H1 (cell line): ENCODE data around the gene KCND3. TPM values are rescaled to one million over a fixed set of nuclear protein-coding genes. Genes with fewer than 3 reads are reported as not detected.

ENCODE experiments used
- CTCF ChIA-PET: fragments of 300-600 bp; sonication (Branson Sonifier 250); formaldehyde crosslinking; loops from one replicate; lab custom pipeline; 2021; ENCODE audit not compliant: partially characterized antibody; lab: Charles Lee
- POLR2A ChIA-PET: fragments of 300-600 bp; sonication (Branson Sonifier 250); formaldehyde crosslinking; loops from one replicate; lab custom pipeline; 2021; ENCODE audit warnings: inconsistent platforms; ENCODE audit not compliant: partially characterized antibody; lab: Charles Lee
- DNase-seq, 2 experiments: peaks; one replicate each; pipeline versions ENCODE4 v3.0.0 to v3.0.0-alpha.2; 2010 to 2022; ENCODE audit warnings: low spot score in 2 of 2, low read depth in 1 of 2, mixed read lengths in 1 of 2
- FAIRE-seq: peaks from 2 replicates; lab custom pipeline; 2011; peaks lifted over from hg19 to GRCh38; lab: Jason Lieb, UNC
- H2AFZ ChIP-seq: 2 replicates; pipeline ENCODE4 v1.8.1; 2012; ENCODE audit warnings: low read length, inconsistent platforms
- H2AK5ac ChIP-seq: 2 replicates; pipeline ENCODE4 v1.6.1; 2013; ENCODE audit warnings: low read depth, low read length
- H2BK120ac ChIP-seq: replicated peaks from 2 replicates; pipeline ENCODE3; 2013; ENCODE audit warnings: low read depth, low read length, inconsistent platforms
- H2BK12ac ChIP-seq: 2 replicates; pipeline ENCODE4 v1.6.1; 2013; ENCODE audit warnings: low read depth, low read length
- H2BK15ac ChIP-seq: 2 replicates; pipeline ENCODE4 v1.6.1; 2013; ENCODE audit warnings: low read length
- H2BK20ac ChIP-seq: 2 replicates; pipeline ENCODE4 v1.6.1; 2013; ENCODE audit warnings: low read length
- H2BK5ac ChIP-seq: 2 replicates; pipeline ENCODE4 v1.6.1; 2013; ENCODE audit warnings: low read depth, low read length
- H3K14ac ChIP-seq: 2 replicates; pipeline ENCODE4 v1.6.1; 2013; ENCODE audit warnings: inconsistent platforms; ENCODE audit not compliant: insufficient read length
- H3K18ac ChIP-seq: 2 replicates; pipeline ENCODE4 v1.6.1; 2013; ENCODE audit warnings: low read length; ENCODE audit errors: extremely low read depth
- H3K23ac ChIP-seq: 2 replicates; pipeline ENCODE4 v1.6.1; 2013; ENCODE audit warnings: inconsistent platforms; ENCODE audit not compliant: insufficient read length
- H3K23me2 ChIP-seq: 2 replicates; pipeline ENCODE4 v1.6.1; 2013; ENCODE audit warnings: low read depth, low read length
- H3K27ac ChIP-seq: 2 replicates; pipeline ENCODE4 v1.6.1; 2011; ENCODE audit warnings: low read depth, low read length, inconsistent platforms
- H3K27me3 ChIP-seq, 4 experiments: replicated peaks in 1 of 4; 1 replicate in 1 of 4; 2 replicates in 3 of 4; pipeline versions ENCODE4 v1.6.1 to v1.8.1; 2011 to 2013; ENCODE audit warnings: low read length in 3 of 4, mild to moderate bottlenecking in 3 of 4, inconsistent platforms in 2 of 4, mixed read lengths in 2 of 4, moderate library complexity in 1 of 4; ENCODE audit not compliant: control insufficient read depth in 3 of 4, insufficient read depth in 3 of 4; ENCODE audit errors: extremely low read depth in 1 of 4
- H3K36me3 ChIP-seq, 4 experiments: 2 replicates each; pipeline versions ENCODE4 v1.6.1 to v1.8.1; 2011 to 2013; ENCODE audit warnings: mild to moderate bottlenecking in 4 of 4, low read length in 3 of 4, moderate library complexity in 2 of 4, control low read depth in 1 of 4, inconsistent platforms in 1 of 4; ENCODE audit not compliant: insufficient read depth in 4 of 4, control insufficient read depth in 2 of 4
- H3K4ac ChIP-seq: replicated peaks from 2 replicates; pipeline ENCODE3; 2013; ENCODE audit warnings: low read length, low read depth, mixed read lengths, inconsistent platforms; ENCODE audit not compliant: insufficient read length
- H3K4me1 ChIP-seq, 4 experiments: replicated peaks in 1 of 4; 1 replicate in 1 of 4; 2 replicates in 3 of 4; pipeline versions ENCODE4 v1.6.1 to v1.8.1; 2011 to 2013; ENCODE audit warnings: low read length in 3 of 4, inconsistent platforms in 2 of 4, mixed read lengths in 1 of 4; ENCODE audit not compliant: insufficient read depth in 4 of 4, control insufficient read depth in 3 of 4
- H3K4me2 ChIP-seq, 2 experiments: 2 replicates each; pipeline versions ENCODE4 v1.6.1 to v1.8.1; 2011 to 2013; ENCODE audit warnings: low read depth in 2 of 2, low read length in 2 of 2, control low read depth in 1 of 2, inconsistent platforms in 1 of 2, mild to moderate bottlenecking in 1 of 2; ENCODE audit not compliant: insufficient read depth in 1 of 2
- H3K4me3 ChIP-seq, 4 experiments: fragments of 200-600, 300-600 bp in 1 of 4; sonication (generic), shearing (Covaris generic), sonication (Bioruptor Twin) in 1 of 4; 2 replicates each; pipeline versions ENCODE4 v1.5.1 to v1.8.1; 2011 to 2016; ENCODE audit warnings: low read length in 4 of 4, low read depth in 3 of 4, control low read depth in 2 of 4, inconsistent platforms in 2 of 4, mild to moderate bottlenecking in 2 of 4, mixed read lengths in 1 of 4, moderate library complexity in 1 of 4; ENCODE audit not compliant: insufficient read depth in 2 of 4; ENCODE audit errors: extremely low read depth in 1 of 4
- H3K56ac ChIP-seq: replicated peaks from 2 replicates; pipeline ENCODE3; 2013; ENCODE audit warnings: low read depth, mild to moderate bottlenecking, mixed read lengths, low read length, inconsistent platforms; ENCODE audit not compliant: insufficient read length
- H3K79me1 ChIP-seq: 2 replicates; pipeline ENCODE4 v1.6.1; 2013; ENCODE audit warnings: low read depth, low read length, control low read depth
- H3K79me2 ChIP-seq, 2 experiments: 2 replicates each; pipeline versions ENCODE4 v1.6.1 to v1.8.1; 2012 to 2013; ENCODE audit warnings: low read length in 2 of 2, mild to moderate bottlenecking in 2 of 2, inconsistent platforms in 1 of 2; ENCODE audit not compliant: insufficient read depth in 2 of 2, control insufficient read depth in 1 of 2
- H3K9ac ChIP-seq, 4 experiments: replicated peaks in 1 of 4; 1 replicate in 1 of 4; 2 replicates in 3 of 4; pipeline versions ENCODE4 v1.6.1 to v1.8.1; 2011 to 2013; ENCODE audit warnings: low read depth in 3 of 4, low read length in 3 of 4, control low read depth in 2 of 4, mild to moderate bottlenecking in 2 of 4, moderate library complexity in 2 of 4, inconsistent platforms in 1 of 4; ENCODE audit errors: extremely low read depth in 1 of 4
- H3K9me3 ChIP-seq, 2 experiments: 2 replicates each; pipeline versions ENCODE4 v1.6.1 to v1.8.1; 2012 to 2013; ENCODE audit warnings: mild to moderate bottlenecking in 2 of 2, moderate library complexity in 2 of 2, control low read depth in 1 of 2, inconsistent platforms in 1 of 2, low read depth in 1 of 2, low read length in 1 of 2, mixed read lengths in 1 of 2; ENCODE audit not compliant: insufficient read depth in 2 of 2
- H4K20me1 ChIP-seq, 2 experiments: replicated peaks in 1 of 2; 2 replicates each; pipeline versions ENCODE3 to v1.8.1; 2011 to 2013; ENCODE audit warnings: inconsistent platforms in 2 of 2, low read length in 2 of 2, mild to moderate bottlenecking in 1 of 2; ENCODE audit not compliant: insufficient read depth in 2 of 2, control insufficient read depth in 1 of 2
- H4K5ac ChIP-seq: 2 replicates; pipeline ENCODE4 v1.6.1; 2013; ENCODE audit warnings: low read length, low read depth, mixed read lengths, inconsistent platforms; ENCODE audit not compliant: insufficient read length
- H4K8ac ChIP-seq: 2 replicates; pipeline ENCODE4 v1.8.0; 2013; ENCODE audit warnings: mild to moderate bottlenecking, moderate library complexity, low read length, inconsistent platforms; ENCODE audit not compliant: insufficient read depth; ENCODE audit errors: extremely low read depth
- H4K91ac ChIP-seq: replicated peaks from 2 replicates; pipeline ENCODE3; 2013; ENCODE audit warnings: low read length, mixed read lengths, inconsistent platforms; ENCODE audit not compliant: insufficient read length
- BCL11A ChIP-seq, 2 experiments: IDR thresholded peaks; one replicate each; pipeline ENCODE4 v1.6.1; 2011; ENCODE audit warnings: low read depth in 2 of 2, low read length in 2 of 2, mild to moderate bottlenecking in 2 of 2
- CBX8 ChIP-seq: fragments of 300-800, 300-1000 bp; sonication (generic); IDR thresholded peaks from 2 replicates; pipeline ENCODE4 v1.7.1; 2016; ENCODE audit warnings: low read depth, low read length, borderline replicate concordance
- GTF2F1 ChIP-seq: IDR thresholded peaks from 2 replicates; pipeline ENCODE4 v1.6.1; 2012; ENCODE audit warnings: low read depth, low read length, improper control_type of control experiment, borderline replicate concordance
- PHF8 ChIP-seq: fragments of 200-600 bp; sonication (generic); conservative IDR thresholded peaks from 2 replicates; pipeline ENCODE4 v1.7.1; 2012; ENCODE audit warnings: low read depth, mild to moderate bottlenecking, inconsistent platforms, low read length, moderate library complexity
- SP1 ChIP-seq: IDR thresholded peaks from 2 replicates; pipeline ENCODE4 v1.6.1; 2011; ENCODE audit warnings: low read depth, low read length
- SP4 ChIP-seq: IDR thresholded peaks from 2 replicates; pipeline ENCODE4 v1.6.1; 2012; ENCODE audit warnings: low read length, inconsistent platforms
- SRF ChIP-seq: IDR thresholded peaks from 2 replicates; pipeline ENCODE4 v1.6.1; 2011; ENCODE audit warnings: mild to moderate bottlenecking, low read depth, low read length, moderate library complexity
- TEAD4 ChIP-seq: IDR thresholded peaks from 2 replicates; pipeline ENCODE4 v1.6.1; 2012; ENCODE audit warnings: low read depth, low read length, inconsistent platforms, mixed read lengths
- YY1 ChIP-seq: IDR thresholded peaks from 2 replicates; pipeline ENCODE4 v1.6.1; 2011; ENCODE audit warnings: low read depth, mild to moderate bottlenecking, low read length
- WGBS, 2 experiments: shearing (Covaris generic) in 1 of 2; methylation state at CpG; one replicate each; pipeline versions ENCODE4 v1.1.6 to v1.1.7; 2013 to 2015; ENCODE audit warnings: low lambda C conversion rate in 2 of 2, mixed read lengths in 2 of 2, inconsistent platforms in 1 of 2, low coverage in 1 of 2, missing lambda C conversion rate in 1 of 2; ENCODE audit not compliant: insufficient replicate concordance in 2 of 2, insufficient coverage in 1 of 2, insufficient read length in 1 of 2; ENCODE audit errors: extremely low coverage in 1 of 2, missing lambda C conversion rate in 1 of 2; 5-methylcytosine and 5-hydroxymethylcytosine counted together
- polyA plus RNA-seq, 7 experiments: library from polyadenylated mRNA; depleted of rRNA in 3 of 7; stranded (reverse) in 5 of 7; unstranded in 2 of 7; fragments of >200 nt in 5 of 7; fragments of 200-250 nt in 2 of 7; gene quantifications; 1 replicate in 5 of 7; 2 replicates in 1 of 7; 4 replicates in 1 of 7; pipeline versions ENCODE4 v1.2.1 to v1.2.3, GENCODE V29; 2011 to 2013; ENCODE audit warnings: missing spikeins in 2 of 7, mixed read lengths in 2 of 7
- total RNA-seq: library from RNA; stranded (reverse); fragmentation: NEBNext Ultra II Directional; extraction: Animal tissue kit (Norgen Biotek cat#: 25700); gene quantifications from 2 replicates; pipeline ENCODE4 v1.2.1, GENCODE V29; 2021
- TF ChIP-seq, protein P1 (sequence below): IDR thresholded peaks from 2 replicates; pipeline ENCODE4 v1.6.1; 2011; ENCODE audit warnings: low read length, improper control_type of control experiment

The KCND3 gene
- total and polyA plus RNA-seq, 2 of the 8 experiments (the other 6 are each of a cell fraction or from before 2014, with no cell fraction given) = 0.14 to 0.48 TPM

DNA sequence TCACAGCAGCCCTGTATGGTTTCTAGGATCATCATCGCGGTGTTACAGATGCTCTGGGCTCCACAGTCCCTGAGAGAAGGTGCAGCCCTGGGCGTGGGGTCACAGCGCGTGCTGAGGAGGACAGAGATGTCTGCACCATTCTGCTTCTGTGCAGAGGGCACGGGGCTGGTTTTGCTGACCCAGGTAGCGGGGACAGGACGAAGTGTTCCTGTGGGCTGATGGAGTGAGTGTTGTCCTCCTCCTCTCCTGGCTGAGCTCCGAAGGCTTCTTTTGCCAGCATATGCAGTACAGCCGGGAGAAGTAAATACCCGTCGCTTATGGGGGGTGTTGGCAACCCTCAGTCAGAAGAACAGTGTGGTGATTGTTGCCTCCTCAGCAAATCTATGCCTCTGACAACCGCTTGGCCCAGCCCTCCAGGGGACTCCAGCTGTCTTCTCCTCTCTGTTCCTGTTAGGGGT lies 132.2 kb downstream of the KCND3 start:
- H3K4ac ChIP-seq = no peak overlapping the region
- ChIA-PET CTCF (interaction anchor here (0.7 kb wide), 1 partner anchor 130 kb away, joined by 3 read pairs; no protein-coding TSS in a partner anchor), POLR2A (no interaction called here)
- H3K4me3 ChIP-seq = no peak overlapping the region
- no peak overlapping the region for H4K91ac ChIP-seq
- H3K27ac ChIP-seq = no peak overlapping the region
- H2BK120ac ChIP-seq = no peak overlapping the region
- no peak overlapping the region for H3K23ac ChIP-seq
- H3K56ac ChIP-seq = no peak overlapping the region
- DNase-seq (no peak), FAIRE-seq (no peak)
- no peaks in the 10 kb centered on the region for H3K79me1 ChIP-seq
- H3K14ac ChIP-seq = no peak overlapping the region
- no peak for TF ChIP-seq SRF
- TF ChIP-seq TEAD4 = no peak
- no peak for TF ChIP-seq YY1
- no peak for TF ChIP-seq GTF2F1
- no peak for TF ChIP-seq SP1
- TF ChIP-seq CBX8 = no peak
- TF ChIP-seq, protein P1, sequence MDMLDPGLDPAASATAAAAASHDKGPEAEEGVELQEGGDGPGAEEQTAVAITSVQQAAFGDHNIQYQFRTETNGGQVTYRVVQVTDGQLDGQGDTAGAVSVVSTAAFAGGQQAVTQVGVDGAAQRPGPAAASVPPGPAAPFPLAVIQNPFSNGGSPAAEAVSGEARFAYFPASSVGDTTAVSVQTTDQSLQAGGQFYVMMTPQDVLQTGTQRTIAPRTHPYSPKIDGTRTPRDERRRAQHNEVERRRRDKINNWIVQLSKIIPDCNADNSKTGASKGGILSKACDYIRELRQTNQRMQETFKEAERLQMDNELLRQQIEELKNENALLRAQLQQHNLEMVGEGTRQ = no peak
- TF ChIP-seq SP4 = no peak
- no peak for TF ChIP-seq PHF8
- TF ChIP-seq BCL11A (IDR thresholded peaks at IDR 0.05; ENCODE audit: low read depth in 2 of 2, low read length in 2 of 2) = no peak
- no peak overlapping the region for H4K5ac ChIP-seq
- H3K18ac ChIP-seq = no peak overlapping the region
- H3K9me3 ChIP-seq = no peaks in the 10 kb centered on the region
- no peak overlapping the region for H3K4me2 ChIP-seq
- H3K27me3 ChIP-seq = no peaks in the 10 kb centered on the region
- no peaks in the 10 kb centered on the region for H3K79me2 ChIP-seq
- no peak overlapping the region for H2BK5ac ChIP-seq
- no peaks in the 10 kb centered on the region for H4K20me1 ChIP-seq
- H2BK15ac ChIP-seq = no peak overlapping the region
- no peak overlapping the region for H2BK12ac ChIP-seq
- no peak overlapping the region for H3K9ac ChIP-seq
- peak overlapping the region; percentile 3; the same call in 1 of the 2 replicates for H4K8ac ChIP-seq
- no peaks in the 10 kb centered on the region for H3K36me3 ChIP-seq
- H2AK5ac ChIP-seq = no peak overlapping the region
- H3K4me1 ChIP-seq = peaks cover 0 to 10% (median 6%) of the 10 kb centered on the region in 4 experiments; a peak in 3 of 7 replicates
- 83% methylated on average over 13 of the region's 13 CpGs; no CpG with 5 or more reads in 1 of the 2 experiments for WGBS, 2 experiments
- no peaks in the 10 kb centered on the region for H3K23me2 ChIP-seq
- no peak overlapping the region for H2AFZ ChIP-seq
- peak overlapping the region; percentile 25; the same call in 1 of the 2 replicates for H2BK20ac ChIP-seq
